ENCODE data around the gene RPS15A.

DNA sequence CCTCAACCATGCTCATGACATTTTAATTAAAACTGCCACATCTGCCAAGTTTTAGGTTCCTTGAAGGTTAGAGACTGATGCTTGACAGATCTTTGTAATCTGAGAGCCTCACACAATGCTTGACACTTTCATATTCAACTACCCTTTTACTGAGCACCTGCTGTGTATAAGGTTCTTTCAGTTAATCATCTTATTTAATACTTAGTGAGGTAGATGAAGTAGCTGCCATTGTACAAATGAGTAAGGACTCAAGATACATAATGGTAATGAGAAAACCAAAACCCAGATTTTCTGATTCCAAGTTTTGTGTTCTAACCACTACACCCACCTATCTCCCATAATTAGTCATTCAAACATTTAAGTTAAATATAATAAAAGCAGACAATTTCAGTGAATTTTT lies 46.6 kb upstream of the RPS15A start:
- no peak for TF ChIP-seq EZH2phosphoT487 (IDR thresholded peaks at IDR 0.05; ENCODE audit: insufficient read depth, low read depth)
- no peak for TF ChIP-seq EZH2 (IDR thresholded peaks at IDR 0.05; ENCODE audit: insufficient read depth, poor library complexity, severe bottlenecking)
